ENCODE data around the gene ECHS1.

GRCh38 chr10:133379152-133379800 lies 6.1 kb upstream of the ECHS1 start, which contains the start of gene PAOX:
- TF ChIP-seq CTCF (tag by site-specific recombination; IDR thresholded peaks at IDR 0.05) (no peak), ZNF48 (tag by site-specific recombination; IDR thresholded peaks at IDR 0.05) (no peak), ZSCAN23 (tag by site-specific recombination; IDR thresholded peaks at IDR 0.05) (no peak), KLF10 (tag by site-specific recombination; IDR thresholded peaks at IDR 0.05) (peak; percentile 24; the same call in 1 of the 2 replicates), ZNF610 (tag by site-specific recombination; IDR thresholded peaks at IDR 0.05; ENCODE audit: borderline replicate concordance) (no peak)
- TF ChIP-seq, protein P1, sequence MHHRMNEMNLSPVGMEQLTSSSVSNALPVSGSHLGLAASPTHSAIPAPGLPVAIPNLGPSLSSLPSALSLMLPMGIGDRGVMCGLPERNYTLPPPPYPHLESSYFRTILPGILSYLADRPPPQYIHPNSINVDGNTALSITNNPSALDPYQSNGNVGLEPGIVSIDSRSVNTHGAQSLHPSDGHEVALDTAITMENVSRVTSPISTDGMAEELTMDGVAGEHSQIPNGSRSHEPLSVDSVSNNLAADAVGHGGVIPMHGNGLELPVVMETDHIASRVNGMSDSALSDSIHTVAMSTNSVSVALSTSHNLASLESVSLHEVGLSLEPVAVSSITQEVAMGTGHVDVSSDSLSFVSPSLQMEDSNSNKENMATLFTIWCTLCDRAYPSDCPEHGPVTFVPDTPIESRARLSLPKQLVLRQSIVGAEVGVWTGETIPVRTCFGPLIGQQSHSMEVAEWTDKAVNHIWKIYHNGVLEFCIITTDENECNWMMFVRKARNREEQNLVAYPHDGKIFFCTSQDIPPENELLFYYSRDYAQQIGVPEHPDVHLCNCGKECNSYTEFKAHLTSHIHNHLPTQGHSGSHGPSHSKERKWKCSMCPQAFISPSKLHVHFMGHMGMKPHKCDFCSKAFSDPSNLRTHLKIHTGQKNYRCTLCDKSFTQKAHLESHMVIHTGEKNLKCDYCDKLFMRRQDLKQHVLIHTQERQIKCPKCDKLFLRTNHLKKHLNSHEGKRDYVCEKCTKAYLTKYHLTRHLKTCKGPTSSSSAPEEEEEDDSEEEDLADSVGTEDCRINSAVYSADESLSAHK (tag by site-specific recombination; IDR thresholded peaks at IDR 0.05) = no peak
- TF ChIP-seq, protein P2, sequence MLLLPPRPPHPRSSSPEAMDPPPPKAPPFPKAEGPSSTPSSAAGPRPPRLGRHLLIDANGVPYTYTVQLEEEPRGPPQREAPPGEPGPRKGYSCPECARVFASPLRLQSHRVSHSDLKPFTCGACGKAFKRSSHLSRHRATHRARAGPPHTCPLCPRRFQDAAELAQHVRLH (tag by site-specific recombination; IDR thresholded peaks at IDR 0.05) = no peak
